Measurements from ENCODE around the gene ROR1.

Gene ROR1

DNA sequence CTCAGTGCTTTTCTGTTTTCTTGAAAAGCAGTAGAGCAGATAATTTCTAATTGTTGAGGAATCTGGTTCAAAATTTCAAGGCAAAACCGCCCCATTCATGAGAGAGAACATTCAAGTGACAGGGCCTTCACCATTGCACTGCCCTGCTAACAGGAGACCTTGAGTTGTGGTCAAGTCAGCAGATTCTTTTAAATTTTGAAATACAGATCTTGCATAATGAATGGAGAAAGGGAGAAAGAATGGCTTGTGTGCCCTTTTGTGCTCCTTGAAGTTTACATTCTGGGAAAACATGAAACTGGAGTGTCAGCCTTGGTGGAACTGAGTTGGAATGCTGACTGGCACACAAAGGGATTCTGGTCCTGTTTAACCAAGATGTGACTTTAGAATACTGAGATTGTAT, 265.1 kb downstream of the ROR1 start:
- no peak overlapping the region for H3K27ac ChIP-seq (ENCODE audit: low read depth, low read length, severe bottlenecking)
- 86 to 100% methylated on average over 1 of the region's 1 CpG for WGBS, 2 experiments (ENCODE audit: insufficient coverage in 2 of 2)
- H3K36me3 ChIP-seq (ENCODE audit: control insufficient read depth, insufficient read depth, low read length), result no peaks in the 10 kb centered on the region
- H3K4me1 ChIP-seq (ENCODE audit: control insufficient read depth, insufficient read depth, low read length, poor library complexity, severe bottlenecking), result peaks cover 21% of the 10 kb centered on the region
- no peaks in the 10 kb centered on the region for H3K9me3 ChIP-seq (ENCODE audit: control insufficient read depth, low read length)
- H3K4me3 ChIP-seq (ENCODE audit: extremely low read depth, insufficient read depth, low read length, poor library complexity, severe bottlenecking), result no peak overlapping the region

DNA sequence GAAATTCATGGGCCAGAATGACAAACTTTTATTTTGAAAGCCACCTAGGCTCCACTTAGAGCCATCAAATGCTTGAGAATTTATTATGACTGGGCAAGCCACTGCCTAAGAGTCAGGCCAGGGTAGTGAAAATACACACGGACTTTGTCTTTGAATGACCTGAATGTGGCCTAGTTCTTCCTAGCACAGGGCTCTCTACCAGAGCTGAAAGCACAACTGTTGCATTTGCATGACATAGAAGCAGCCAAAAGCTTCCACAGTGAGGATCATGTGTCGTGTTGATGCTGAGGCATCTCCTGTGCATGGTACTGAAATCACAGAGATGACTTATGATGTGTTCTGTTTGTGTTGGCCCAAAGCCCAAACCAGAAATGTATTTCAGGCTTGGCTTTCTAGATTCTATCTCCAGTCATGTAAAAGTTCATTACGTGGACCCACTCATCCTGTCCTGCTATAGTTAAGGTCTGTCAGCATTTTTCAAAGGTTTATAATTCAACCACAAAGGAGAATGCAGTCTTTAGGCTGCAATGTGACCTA, 265.6 kb downstream of the ROR1 start:
- H3K9me3 ChIP-seq (ENCODE audit: control insufficient read depth, low read length), result no peaks in the 10 kb centered on the region
- 31 to 64% methylated on average over 2 of the region's 3 CpGs for WGBS, 2 experiments (ENCODE audit: insufficient coverage in 2 of 2)
- no peak overlapping the region for H3K27ac ChIP-seq (ENCODE audit: low read depth, low read length, severe bottlenecking)
- H3K4me1 ChIP-seq (ENCODE audit: control insufficient read depth, insufficient read depth, low read length, poor library complexity, severe bottlenecking), result peaks cover 25% of the 10 kb centered on the region
- no peaks in the 10 kb centered on the region for H3K36me3 ChIP-seq (ENCODE audit: control insufficient read depth, insufficient read depth, low read length)
- no peak overlapping the region for H3K4me3 ChIP-seq (ENCODE audit: extremely low read depth, insufficient read depth, low read length, poor library complexity, severe bottlenecking)

DNA sequence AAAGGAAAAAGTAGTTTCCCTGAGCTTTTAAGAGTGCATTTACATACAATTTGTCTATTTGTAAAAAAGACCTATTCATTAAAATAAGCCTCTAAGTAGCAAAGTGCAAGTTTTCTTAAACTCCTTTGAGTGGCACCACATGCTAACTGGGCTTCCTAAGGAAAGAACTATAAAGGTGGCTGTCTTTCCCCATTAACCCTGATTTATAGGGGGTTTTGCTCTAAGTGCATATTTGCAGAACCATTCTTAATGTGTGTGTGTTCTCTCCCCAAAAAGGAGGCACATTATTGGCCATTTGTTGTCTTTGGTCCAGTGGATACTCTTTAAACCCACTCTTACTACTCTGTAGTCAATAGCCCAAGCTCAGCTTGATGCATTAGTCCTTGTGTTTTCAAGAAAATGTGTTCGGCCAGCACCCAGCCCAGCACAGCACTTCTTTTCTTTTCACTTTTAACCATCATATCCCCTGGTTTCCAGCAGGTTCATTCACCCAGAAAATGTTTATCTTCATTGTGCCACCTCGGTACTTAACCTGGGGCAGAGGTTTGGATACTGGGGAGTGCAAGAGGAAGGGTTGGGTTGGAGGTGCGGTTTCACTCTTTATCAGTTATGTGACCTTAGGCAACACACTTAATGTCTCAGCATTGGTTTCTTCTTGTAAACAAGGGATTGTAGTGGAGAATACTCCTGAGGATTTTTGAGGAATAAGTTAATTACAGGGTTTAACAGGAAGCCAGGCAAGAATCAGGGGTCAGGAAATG, 267.7 kb downstream of the ROR1 start:
- WGBS, 2 experiments (ENCODE audit: insufficient coverage in 2 of 2), result 75 to 89% methylated on average over 1 to 2 of the region's 3 CpGs
- Histone ChIP-seq H3K36me3 (ENCODE audit: control insufficient read depth, insufficient read depth, low read length) (no peaks in the 10 kb centered on the region), H3K4me3 (ENCODE audit: extremely low read depth, insufficient read depth, low read length, poor library complexity, severe bottlenecking) (no peak overlapping the region), H3K9me3 (ENCODE audit: control insufficient read depth, low read length) (no peaks in the 10 kb centered on the region), H3K27ac (ENCODE audit: low read depth, low read length, severe bottlenecking) (no peak overlapping the region), H3K4me1 (ENCODE audit: control insufficient read depth, insufficient read depth, low read length, poor library complexity, severe bottlenecking) (peaks cover 25% of the 10 kb centered on the region)

DNA sequence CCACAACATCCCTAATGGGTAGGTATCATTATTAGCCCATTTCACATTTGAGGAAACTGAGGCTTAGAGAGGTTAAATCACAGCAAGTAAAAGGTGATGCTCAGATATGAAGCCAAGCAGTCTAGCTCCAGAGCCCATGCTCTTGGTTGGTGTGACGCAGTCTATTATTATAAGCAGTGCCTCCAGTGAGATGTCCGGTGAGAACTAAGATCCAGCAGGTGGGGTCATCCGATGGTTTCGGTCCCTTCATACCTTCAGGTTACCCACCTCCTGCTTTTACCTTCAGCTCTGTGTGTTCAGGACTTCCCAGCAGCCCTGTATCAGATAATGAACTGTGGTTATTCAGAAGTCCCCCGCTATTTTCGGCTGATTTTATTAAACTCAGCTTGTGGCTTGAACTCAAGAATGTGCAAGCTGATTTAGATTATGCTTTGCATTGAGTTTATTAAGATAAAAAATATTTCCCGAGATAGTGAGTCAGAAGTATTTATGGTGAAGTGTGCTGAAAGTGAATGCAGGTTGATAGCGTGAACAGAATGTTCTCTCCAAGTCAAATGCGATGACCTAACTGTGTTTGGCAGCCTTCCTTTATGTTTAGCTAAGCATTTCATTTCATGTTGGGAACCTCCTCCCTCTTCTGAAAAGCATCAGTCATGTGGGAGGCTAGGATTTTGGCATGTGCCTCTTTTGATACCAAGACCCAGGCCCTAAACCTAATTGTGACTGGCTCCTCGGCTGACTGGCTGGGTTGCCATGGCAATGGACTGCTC, 268.7 kb downstream of the ROR1 start:
- Histone ChIP-seq H3K27ac (ENCODE audit: low read depth, low read length, severe bottlenecking) (peak overlapping the region; percentile 30), H3K36me3 (ENCODE audit: control insufficient read depth, insufficient read depth, low read length) (no peaks in the 10 kb centered on the region), H3K4me1 (ENCODE audit: control insufficient read depth, insufficient read depth, low read length, poor library complexity, severe bottlenecking) (peaks cover 25% of the 10 kb centered on the region), H3K9me3 (ENCODE audit: control insufficient read depth, low read length) (no peaks in the 10 kb centered on the region), H3K4me3 (ENCODE audit: extremely low read depth, insufficient read depth, low read length, poor library complexity, severe bottlenecking) (no peak overlapping the region)
- WGBS, 2 experiments (ENCODE audit: insufficient coverage in 2 of 2), result 78 to 94% methylated on average over 7 to 9 of the region's 10 CpGs

DNA sequence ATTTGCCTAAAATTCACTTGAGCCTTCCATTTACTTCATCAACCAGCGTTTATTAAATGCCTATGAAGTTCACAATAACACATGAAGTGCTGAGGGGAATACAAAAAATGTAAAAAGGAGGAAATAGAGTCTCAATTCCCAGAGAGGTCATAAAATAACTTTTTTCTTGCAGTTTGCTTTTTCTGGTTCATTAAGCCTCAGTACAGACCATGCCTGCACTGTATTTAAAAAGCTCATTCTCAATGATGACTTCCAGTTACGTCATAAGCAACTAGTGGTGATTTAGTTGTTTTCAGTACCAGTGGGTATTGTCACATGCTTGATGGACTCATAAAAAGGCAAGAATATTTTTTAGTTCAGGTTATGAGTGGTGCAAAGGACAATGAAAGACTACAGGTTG, 269.5 kb downstream of the ROR1 start:
- Histone ChIP-seq H3K27ac (ENCODE audit: low read depth, low read length, severe bottlenecking) (no peak overlapping the region), H3K9me3 (ENCODE audit: control insufficient read depth, low read length) (no peaks in the 10 kb centered on the region), H3K4me3 (ENCODE audit: extremely low read depth, insufficient read depth, low read length, poor library complexity, severe bottlenecking) (no peak overlapping the region), H3K36me3 (ENCODE audit: control insufficient read depth, insufficient read depth, low read length) (no peaks in the 10 kb centered on the region), H3K4me1 (ENCODE audit: control insufficient read depth, insufficient read depth, low read length, poor library complexity, severe bottlenecking) (peaks cover 18% of the 10 kb centered on the region)
- 86 to 100% methylated on average over 1 of the region's 2 CpGs for WGBS, 2 experiments (ENCODE audit: insufficient coverage in 2 of 2)

DNA sequence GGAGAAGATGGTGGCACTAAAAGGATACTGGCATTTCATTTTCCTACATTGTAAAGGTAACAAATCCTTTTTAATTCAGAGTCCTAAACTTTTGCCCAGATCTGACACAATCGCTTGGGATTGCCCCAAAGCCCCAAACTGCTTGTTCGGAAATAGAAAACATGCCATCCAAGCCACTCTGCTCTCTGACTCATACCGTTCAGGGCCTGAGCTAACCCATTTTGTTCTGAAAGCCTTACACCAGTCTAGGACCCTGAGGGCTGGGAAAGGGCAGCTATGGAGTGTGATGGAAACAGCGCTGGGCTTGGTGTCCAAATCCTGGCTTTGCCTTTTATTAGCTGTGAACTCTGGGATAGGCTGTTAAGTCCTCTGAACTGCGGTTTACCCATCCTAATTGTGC, 270.2 kb downstream of the ROR1 start:
- whole genome bisulfite sequencing, 2 experiments (ENCODE audit: insufficient coverage in 2 of 2), result 89 to 94% methylated on average over 4 to 5 of the region's 5 CpGs
- Histone ChIP-seq H3K4me1 (ENCODE audit: control insufficient read depth, insufficient read depth, low read length, poor library complexity, severe bottlenecking) (peaks cover 11% of the 10 kb centered on the region), H3K27ac (ENCODE audit: low read depth, low read length, severe bottlenecking) (no peak overlapping the region)

DNA sequence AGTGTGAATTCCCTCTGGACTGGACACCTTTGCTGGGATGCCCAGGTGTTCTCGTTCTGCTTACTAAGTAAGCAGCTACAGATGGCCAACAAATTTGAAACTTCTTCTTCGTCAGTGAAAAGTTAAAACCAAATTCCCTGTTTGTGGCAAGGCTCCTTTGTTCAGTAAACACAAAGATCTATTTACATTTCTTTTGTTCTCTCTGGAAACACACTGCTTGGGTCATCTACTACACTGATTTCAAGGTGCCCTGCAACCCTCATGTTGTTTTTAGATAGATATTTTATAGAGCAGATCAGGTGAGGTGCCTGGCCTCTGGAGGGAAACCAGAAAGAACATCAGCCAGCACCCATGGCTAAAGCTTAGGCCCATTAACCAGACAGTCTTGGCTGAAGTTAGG, 272.4 kb downstream of the ROR1 start:
- Histone ChIP-seq H3K9me3 (ENCODE audit: control insufficient read depth, low read length) (no peaks in the 10 kb centered on the region), H3K36me3 (ENCODE audit: control insufficient read depth, insufficient read depth, low read length) (no peaks in the 10 kb centered on the region), H3K27ac (ENCODE audit: low read depth, low read length, severe bottlenecking) (no peak overlapping the region), H3K4me3 (ENCODE audit: extremely low read depth, insufficient read depth, low read length, poor library complexity, severe bottlenecking) (no peak overlapping the region), H3K4me1 (ENCODE audit: control insufficient read depth, insufficient read depth, low read length, poor library complexity, severe bottlenecking) (peaks cover 8% of the 10 kb centered on the region)
- 74 to 87% methylated on average over 2 of the region's 2 CpGs for WGBS, 2 experiments (ENCODE audit: insufficient coverage in 2 of 2)

More for the DNA sequence above, 270.2 kb downstream of the ROR1 start:
- Histone ChIP-seq H3K9me3 (ENCODE audit: control insufficient read depth, low read length) (no peaks in the 10 kb centered on the region), H3K36me3 (ENCODE audit: control insufficient read depth, insufficient read depth, low read length) (no peaks in the 10 kb centered on the region), H3K4me3 (ENCODE audit: extremely low read depth, insufficient read depth, low read length, poor library complexity, severe bottlenecking) (no peak overlapping the region)

DNA sequence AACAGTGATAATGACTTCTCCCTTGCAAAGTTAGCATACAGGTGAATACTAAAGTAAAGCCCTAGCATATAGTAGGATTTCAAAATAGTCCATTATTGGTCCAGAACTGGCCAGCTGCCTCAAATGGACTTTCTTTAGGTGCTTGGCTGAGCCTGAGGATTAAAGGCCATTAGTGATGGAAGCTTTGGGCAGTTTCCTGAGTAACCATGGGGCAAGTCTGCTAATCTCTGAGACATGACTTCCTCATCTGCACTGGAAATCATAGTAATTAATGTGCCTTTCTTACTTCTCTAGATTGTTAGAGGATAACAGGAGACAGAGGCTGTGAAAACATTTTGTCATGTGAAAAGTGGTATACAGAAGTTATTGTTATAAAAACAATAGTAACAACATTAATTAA, 273.1 kb downstream of the ROR1 start:
- Histone ChIP-seq H3K9me3 (ENCODE audit: control insufficient read depth, low read length) (no peaks in the 10 kb centered on the region), H3K27ac (ENCODE audit: low read depth, low read length, severe bottlenecking) (no peak overlapping the region), H3K36me3 (ENCODE audit: control insufficient read depth, insufficient read depth, low read length) (no peaks in the 10 kb centered on the region), H3K4me1 (ENCODE audit: control insufficient read depth, insufficient read depth, low read length, poor library complexity, severe bottlenecking) (peaks cover 11% of the 10 kb centered on the region), H3K4me3 (ENCODE audit: extremely low read depth, insufficient read depth, low read length, poor library complexity, severe bottlenecking) (no peak overlapping the region)

DNA sequence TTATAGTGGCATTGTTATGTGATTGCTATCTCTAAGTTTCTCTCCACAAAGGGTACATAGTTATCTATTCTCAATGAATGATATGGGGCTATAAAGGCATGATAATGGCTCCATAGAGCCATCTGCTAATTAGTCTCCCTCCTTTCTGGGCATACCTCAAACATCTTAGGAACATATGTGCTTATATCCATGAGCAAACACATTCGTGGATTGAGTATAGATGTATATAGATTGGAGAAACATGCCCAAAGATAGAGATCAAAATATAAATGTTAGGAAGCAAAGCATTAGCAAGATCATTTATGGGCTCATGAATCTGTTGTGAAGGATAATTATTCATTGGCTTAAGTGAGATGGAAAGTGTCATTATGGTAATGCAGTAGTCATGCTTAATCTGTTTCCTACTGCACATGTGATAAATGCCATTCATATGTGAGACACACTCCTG, 273.8 kb downstream of the ROR1 start:
- Histone ChIP-seq H3K36me3 (ENCODE audit: control insufficient read depth, insufficient read depth, low read length) (no peaks in the 10 kb centered on the region), H3K4me3 (ENCODE audit: extremely low read depth, insufficient read depth, low read length, poor library complexity, severe bottlenecking) (no peak overlapping the region), H3K9me3 (ENCODE audit: control insufficient read depth, low read length) (no peaks in the 10 kb centered on the region), H3K4me1 (ENCODE audit: control insufficient read depth, insufficient read depth, low read length, poor library complexity, severe bottlenecking) (peaks cover 18% of the 10 kb centered on the region), H3K27ac (ENCODE audit: low read depth, low read length, severe bottlenecking) (no peak overlapping the region)
- 100% methylated on average over 1 of the region's 1 CpG; no CpG with 5 or more reads in 1 of the 2 experiments for WGBS, 2 experiments (ENCODE audit: insufficient coverage in 2 of 2)

DNA sequence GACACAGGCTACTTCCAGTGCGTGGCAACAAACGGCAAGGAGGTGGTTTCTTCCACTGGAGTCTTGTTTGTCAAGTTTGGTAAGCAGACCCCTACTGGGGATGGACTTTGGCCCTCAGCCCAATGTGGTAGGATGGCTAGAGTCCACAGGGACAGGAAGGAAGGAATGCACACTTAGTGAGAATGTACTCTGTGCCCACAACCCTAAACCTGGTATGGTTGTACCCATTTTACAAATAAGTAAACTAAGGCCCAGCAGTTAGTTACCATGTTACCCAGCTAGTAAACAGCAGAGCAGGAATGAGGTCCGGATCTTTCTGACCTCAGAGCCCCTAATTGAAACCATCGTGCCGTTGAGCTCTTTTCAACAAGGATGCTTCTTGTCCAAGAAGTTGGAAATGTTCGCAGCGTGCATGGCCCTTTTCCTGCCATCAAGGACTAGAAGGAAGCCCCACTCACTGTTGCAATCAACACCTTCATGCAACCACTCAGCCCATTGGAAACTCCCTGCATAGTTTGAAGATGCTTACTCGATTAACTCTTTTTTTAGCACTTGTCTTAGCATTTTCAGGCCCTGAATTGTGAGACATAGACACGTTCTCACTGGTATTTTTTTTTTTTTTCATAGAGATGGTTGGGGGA, 276.2 kb downstream of the ROR1 start:
- WGBS, 2 experiments (ENCODE audit: insufficient coverage in 2 of 2), result 98 to 100% methylated on average over 5 to 7 of the region's 9 CpGs
- H3K36me3 ChIP-seq (ENCODE audit: control insufficient read depth, insufficient read depth, low read length), result peaks cover 4% of the 10 kb centered on the region
- H3K27ac ChIP-seq (ENCODE audit: low read depth, low read length, severe bottlenecking), result no peak overlapping the region
- H3K9me3 ChIP-seq (ENCODE audit: control insufficient read depth, low read length), result no peaks in the 10 kb centered on the region
- no peak overlapping the region for H3K4me3 ChIP-seq (ENCODE audit: extremely low read depth, insufficient read depth, low read length, poor library complexity, severe bottlenecking)
- peaks cover 23% of the 10 kb centered on the region for H3K4me1 ChIP-seq (ENCODE audit: control insufficient read depth, insufficient read depth, low read length, poor library complexity, severe bottlenecking)

Measured in mesodermal cell (in vitro differentiated cells).